ENCODE data around the gene RRP12.

The RRP12 gene

DNA sequence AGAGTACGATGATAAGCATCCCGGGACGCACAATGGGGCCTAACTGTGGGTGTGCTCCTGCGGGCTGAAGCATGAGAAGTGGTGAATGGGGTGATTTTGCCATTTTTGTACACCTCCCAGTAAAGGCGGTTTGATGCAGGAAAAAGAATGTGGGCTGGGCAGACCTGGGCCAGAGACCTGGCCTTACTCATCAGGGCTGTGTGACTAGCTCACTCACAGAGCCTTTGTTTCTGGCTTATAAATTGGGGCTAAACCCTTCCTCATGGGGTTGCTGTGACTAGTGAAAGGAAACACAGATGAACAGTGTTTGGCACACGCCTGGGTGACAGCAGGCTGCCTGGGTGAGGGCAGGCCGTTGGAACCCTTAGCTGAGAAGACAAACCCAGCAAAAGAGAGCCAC is 18.0 kb downstream of the RRP12 start:
- DNase-seq (ENCODE audit: extremely low read depth, insufficient read length), result no peak
- Histone ChIP-seq H3K4me3 (replicated peaks; ENCODE audit: low read depth, low read length) (no peak overlapping the region), H3K36me3 (ENCODE audit: control insufficient read depth, insufficient read depth, low read length) (peaks cover 40% of the 10 kb centered on the region), H3K27me3 (replicated peaks; ENCODE audit: control insufficient read depth, insufficient read depth, low read length) (no peaks in the 10 kb centered on the region)
- no peak for TF ChIP-seq CTCF (IDR thresholded peaks at IDR 0.05; ENCODE audit: insufficient read depth, low read length, poor library complexity, severe bottlenecking)

DNA sequence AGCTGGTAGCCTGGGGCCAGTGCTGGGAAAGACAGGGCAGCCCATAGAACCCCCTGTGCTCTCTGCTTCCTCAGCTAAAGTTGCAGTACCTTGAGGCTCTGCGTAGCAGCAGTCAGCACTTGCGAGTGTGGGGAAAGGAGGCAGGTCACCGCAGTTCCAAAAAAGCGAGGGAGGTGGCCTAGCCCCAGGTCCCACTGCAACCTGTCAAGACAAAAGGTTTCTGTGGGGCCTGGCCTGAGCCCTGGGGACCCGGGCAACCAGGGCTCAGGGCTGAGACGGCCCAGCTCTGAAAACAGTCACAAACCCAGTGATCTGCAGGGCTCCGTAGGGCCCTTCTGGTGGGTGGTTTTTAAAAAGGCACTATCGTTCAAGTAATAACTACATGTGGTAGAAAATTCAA is 19.5 kb downstream of the RRP12 start:
- Histone ChIP-seq H3K36me3 (ENCODE audit: control insufficient read depth, insufficient read depth, low read length) (peaks cover 39% of the 10 kb centered on the region), H3K27me3 (replicated peaks; ENCODE audit: control insufficient read depth, insufficient read depth, low read length) (no peaks in the 10 kb centered on the region), H3K4me3 (replicated peaks; ENCODE audit: low read depth, low read length) (no peak overlapping the region)
- TF ChIP-seq CTCF (IDR thresholded peaks at IDR 0.05; ENCODE audit: insufficient read depth, low read length, poor library complexity, severe bottlenecking), result no peak
- no peak for DNase-seq (ENCODE audit: extremely low read depth, insufficient read length)

GRCh38 chr10:97380516-97380915 is 20.6 kb downstream of the RRP12 start:
- H3K4me3 ChIP-seq (replicated peaks; ENCODE audit: low read depth, low read length), result no peak overlapping the region
- DNase-seq (ENCODE audit: extremely low read depth, insufficient read length), result no peak
- peaks cover 36% of the 10 kb centered on the region for H3K36me3 ChIP-seq (ENCODE audit: control insufficient read depth, insufficient read depth, low read length)
- no peaks in the 10 kb centered on the region for H3K27me3 ChIP-seq (replicated peaks; ENCODE audit: control insufficient read depth, insufficient read depth, low read length)
- TF ChIP-seq CTCF (IDR thresholded peaks at IDR 0.05; ENCODE audit: insufficient read depth, low read length, poor library complexity, severe bottlenecking), result no peak

- peaks cover 31% of the 10 kb centered on the region for H3K36me3 ChIP-seq (ENCODE audit: control insufficient read depth, insufficient read depth, low read length)
- TF ChIP-seq CTCF (IDR thresholded peaks at IDR 0.05; ENCODE audit: insufficient read depth, low read length, poor library complexity, severe bottlenecking), result no peak
- no peaks in the 10 kb centered on the region for H3K27me3 ChIP-seq (replicated peaks; ENCODE audit: control insufficient read depth, insufficient read depth, low read length)
- H3K4me3 ChIP-seq (replicated peaks; ENCODE audit: low read depth, low read length), result no peak overlapping the region
- DNase-seq (ENCODE audit: extremely low read depth, insufficient read length), result no peak
These were observed 21.9 kb downstream of the RRP12 start for GRCh38 chr10:97378933-97379921.

DNA sequence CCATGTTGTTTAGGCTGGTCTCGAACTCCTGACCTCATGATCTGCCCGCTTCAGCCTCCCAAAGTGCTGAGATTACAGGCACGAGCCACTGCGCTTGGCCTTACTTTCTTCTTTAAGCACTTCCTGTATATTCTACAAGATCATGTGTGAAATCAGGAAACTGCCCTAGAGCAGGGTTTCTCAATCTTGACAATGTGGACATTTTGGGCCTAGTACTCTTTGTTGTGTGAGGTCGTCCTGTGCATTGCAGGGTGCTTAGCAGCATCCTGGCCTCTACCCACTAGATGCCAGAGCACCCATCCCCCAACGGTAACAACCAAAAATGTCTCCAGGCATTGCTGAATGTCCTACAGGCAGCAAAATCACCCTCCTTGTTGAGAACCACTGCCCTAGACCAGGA is 24.7 kb downstream of the RRP12 start:
- H3K36me3 ChIP-seq (ENCODE audit: control insufficient read depth, insufficient read depth, low read length), result peaks cover 39% of the 10 kb centered on the region
- no peak for DNase-seq (ENCODE audit: extremely low read depth, insufficient read length)

More for the DNA sequence above, 24.7 kb downstream of the RRP12 start:
- H3K27me3 ChIP-seq (replicated peaks; ENCODE audit: control insufficient read depth, insufficient read depth, low read length), result no peaks in the 10 kb centered on the region
- no peak overlapping the region for H3K4me3 ChIP-seq (replicated peaks; ENCODE audit: low read depth, low read length)
- no peak for TF ChIP-seq CTCF (IDR thresholded peaks at IDR 0.05; ENCODE audit: insufficient read depth, low read length, poor library complexity, severe bottlenecking)
